OCI-LY7 (cell line): ENCODE results near the gene TBC1D1.

ENCODE experiments used
- CTCF ChIP-seq: fragments of 200-600 bp; sonication (generic); conservative IDR thresholded peaks from 2 replicates; pipeline ENCODE4 v1.5.1; 2014; ENCODE audit warnings: mild to moderate bottlenecking, antibody characterized with exemption, low read length, moderate library complexity, mixed read lengths
- EZH2phosphoT487 ChIP-seq: fragments of 200-600 bp; sonication (generic); IDR thresholded peaks from 2 replicates; pipeline ENCODE4 v1.6.1; 2018; ENCODE audit warnings: low read depth, borderline replicate concordance, mild to moderate bottlenecking, mixed run types, antibody characterized with exemption, low read length, moderate library complexity, mixed read lengths

GRCh38 chr4:38094419-38094818 lies 203.5 kb downstream of the TBC1D1 start:
- TF ChIP-seq EZH2phosphoT487 (no peak), CTCF (no peak)
